ENCODE measurements around the gene FKBP2.

GRCh38 chr11:64276653-64277431 lies 35.9 kb downstream of the FKBP2 start:
- TF ChIP-seq CTCF (IDR thresholded peaks at IDR 0.05) = no peak
- no peak for TF ChIP-seq POLR2AphosphoS5 (IDR thresholded peaks at IDR 0.05)
- TF ChIP-seq POLR2A (IDR thresholded peaks at IDR 0.05) = no peak
